Nucleus accumbens (tissue), 56 donors: ENCODE data around the gene NXN.
"Not testable (repeated sequence)": the region's sequence is repeated elsewhere in the genome, so short reads cannot be mapped to it uniquely, and the experiment has no call there.

Experiments
- DNase-seq, 56 donors: peaks; one replicate each; lab custom pipeline; 2025; lab: John Stamatoyannopoulos, UW

Gene NXN

GRCh38 chr17:806781-807522, 172.6 kb downstream of the NXN start:
- DNase-seq, result no peak

- DNase-seq, result no peak
Measured at GRCh38 chr17:806346-806745, 173.2 kb downstream of the NXN start.

- not testable (repeated sequence) for DNase-seq
Measured at GRCh38 chr17:805886-806285, 173.7 kb downstream of the NXN start.

GRCh38 chr17:804541-805435, 174.8 kb downstream of the NXN start:
- peak in 16 of 56 donors; percentile 4 to 43 (median 20) for DNase-seq

GRCh38 chr17:802901-803881, 176.4 kb downstream of the NXN start:
- no peak for DNase-seq

GRCh38 chr17:802481-802880, 177.1 kb downstream of the NXN start:
- DNase-seq, result no peak

GRCh38 chr17:801660-802059, 177.9 kb downstream of the NXN start:
- no peak for DNase-seq

GRCh38 chr17:800446-801242, 178.9 kb downstream of the NXN start:
- no peak for DNase-seq

- DNase-seq, result no peak
Measured at GRCh38 chr17:799261-799660, 180.3 kb downstream of the NXN start.

GRCh38 chr17:798246-798645, 181.3 kb downstream of the NXN start:
- no peak for DNase-seq

GRCh38 chr17:797236-797840, 182.2 kb downstream of the NXN start:
- no peak for DNase-seq

GRCh38 chr17:796609-797008, 183.0 kb downstream of the NXN start:
- no peak for DNase-seq

GRCh38 chr17:795721-796120, 183.9 kb downstream of the NXN start:
- no peak for DNase-seq

GRCh38 chr17:795276-795675, 184.3 kb downstream of the NXN start:
- no peak for DNase-seq

- DNase-seq, result peak in 53 of 56 donors; percentile 18 to 91 (median 70)
Measured at GRCh38 chr17:794876-795275, 184.7 kb downstream of the NXN start.

- no peak for DNase-seq
Measured at GRCh38 chr17:792277-792676, 187.3 kb downstream of the NXN start.

- no peak for DNase-seq
Measured at GRCh38 chr17:791829-792228, 187.7 kb downstream of the NXN start.

GRCh38 chr17:790874-791247, 188.7 kb downstream of the NXN start:
- peak in 1 of 56 donors; percentile 12 for DNase-seq
